ENCODE measurements around the gene CDO1.
A peak's percentile ranks its signal among the peaks of the same experiment; 100 is the strongest.

The CDO1 gene

GRCh38 chr5:115816226-115817081 is at the start of gene CDO1:
CDO1 (minus strand) TSS chr5:115816659; CDS start chr5:115816397, 262 bp downstream.
- no peak for DNase-seq (ENCODE audit: low spot score)

- DNase-seq (ENCODE audit: low spot score) = no peak
Observed at GRCh38 chr5:115859378-115859777, 42.9 kb upstream of the CDO1 start.

GRCh38 chr5:115858396-115858795 is 41.9 kb upstream of the CDO1 start:
- DNase-seq (ENCODE audit: low spot score) = no peak

- DNase-seq (ENCODE audit: low spot score) = no peak
Observed at GRCh38 chr5:115857626-115858349, 41.3 kb upstream of the CDO1 start.

- no peak for DNase-seq (ENCODE audit: low spot score)
Observed at GRCh38 chr5:115857057-115857479, 40.6 kb upstream of the CDO1 start.

GRCh38 chr5:115855959-115856358 is 39.5 kb upstream of the CDO1 start:
- no peak for DNase-seq (ENCODE audit: low spot score)

GRCh38 chr5:115854139-115854538 is 37.7 kb upstream of the CDO1 start:
- DNase-seq (ENCODE audit: low spot score) = no peak

- no peak for DNase-seq (ENCODE audit: low spot score)
Observed at GRCh38 chr5:115850744-115851416, 34.4 kb upstream of the CDO1 start.

- no peak for DNase-seq (ENCODE audit: low spot score)
Observed at GRCh38 chr5:115849258-115849798, 32.9 kb upstream of the CDO1 start.

- DNase-seq (ENCODE audit: low spot score) = no peak
Observed at GRCh38 chr5:115847290-115847689, 30.8 kb upstream of the CDO1 start.

GRCh38 chr5:115844321-115844817 is 27.9 kb upstream of the CDO1 start:
- no peak for DNase-seq (ENCODE audit: low spot score)

GRCh38 chr5:115843444-115844130 is 27.1 kb upstream of the CDO1 start:
- no peak for DNase-seq (ENCODE audit: low spot score)

GRCh38 chr5:115842952-115843351 is 26.5 kb upstream of the CDO1 start:
- DNase-seq (ENCODE audit: low spot score) = no peak

GRCh38 chr5:115842089-115842935 is 25.9 kb upstream of the CDO1 start:
- peak; percentile 29 for DNase-seq (ENCODE audit: low spot score)

GRCh38 chr5:115841382-115842088 is 25.1 kb upstream of the CDO1 start, which contains the start of the genes AP3S1 and ATG12:
AP3S1 (plus strand) TSS chr5:115841935; CDS start chr5:115842038, 103 bp downstream.
ATG12 (minus strand) TSS chr5:115841565; CDS start chr5:115841552, 13 bp downstream.
- peak; percentile 53 for DNase-seq (ENCODE audit: low spot score)

GRCh38 chr5:115840873-115841272 is 24.4 kb upstream of the CDO1 start:
- no peak for DNase-seq (ENCODE audit: low spot score)

- no peak for DNase-seq (ENCODE audit: low spot score)
Observed at GRCh38 chr5:115838885-115839518, 22.5 kb upstream of the CDO1 start.

- no peak for DNase-seq (ENCODE audit: low spot score)
Observed at GRCh38 chr5:115835481-115835880, 19.0 kb upstream of the CDO1 start.

GRCh38 chr5:115831163-115831768 is 14.8 kb upstream of the CDO1 start:
- DNase-seq (ENCODE audit: low spot score) = no peak
